22Rv1 (cell line): ENCODE measurements around the gene RUFY2.

ENCODE experiments used
- CTCF ChIP-seq: fragments of 450-650 bp; IDR thresholded peaks from 2 replicates; pipeline ENCODE4 v1.5.1; 2017; ENCODE audit warnings: mild to moderate bottlenecking
- ZFX ChIP-seq: fragments of 450-650 bp; IDR thresholded peaks from 2 replicates; pipeline ENCODE4 v1.6.1; 2017; ENCODE audit warnings: antibody characterized with exemption, borderline replicate concordance

- TF ChIP-seq CTCF, result no peak
- no peak for TF ChIP-seq ZFX
Measured at GRCh38 chr10:68340358-68341080, 66.6 kb downstream of the RUFY2 start.
